GM23248 (cell line): ENCODE data around the gene STYX. TPM values are rescaled to one million over a fixed set of nuclear protein-coding genes. Genes with fewer than 3 reads are reported as not detected.

ENCODE experiments used
- DNase-seq: peaks from one replicate; pipeline ENCODE4 v3.0.0-alpha.2; 2015
- H2AFZ ChIP-seq: fragments of 200-600 bp; sonication (generic); 2 replicates; pipeline ENCODE4 v1.6.1; 2016; ENCODE audit warnings: antibody characterized with exemption
- H3F3A ChIP-seq: fragments of 200-600 bp; sonication (generic); 2 replicates; pipeline ENCODE4 v1.6.1; 2016; ENCODE audit warnings: mild to moderate bottlenecking, antibody characterized with exemption, mixed run types; ENCODE audit not compliant: insufficient read depth
- H3K27ac ChIP-seq: fragments of 200-600 bp; sonication (generic); 2 replicates; pipeline ENCODE4 v1.5.1; 2016; ENCODE audit warnings: mild to moderate bottlenecking
- H3K27me3 ChIP-seq: fragments of 200-600 bp; sonication (generic); replicated peaks from 2 replicates; pipeline ENCODE4 v1.6.1; 2016; ENCODE audit warnings: mild to moderate bottlenecking; ENCODE audit not compliant: insufficient read depth
- H3K36me3 ChIP-seq: fragments of 200-600 bp; sonication (generic); 2 replicates; pipeline ENCODE4 v1.6.1; 2016; ENCODE audit warnings: low read depth, mild to moderate bottlenecking
- H3K4me1 ChIP-seq: fragments of 200-600 bp; sonication (generic); 2 replicates; pipeline ENCODE4 v1.6.1; 2016; ENCODE audit warnings: mild to moderate bottlenecking; ENCODE audit not compliant: insufficient read depth
- H3K4me2 ChIP-seq: fragments of 200-600 bp; sonication (generic); one replicate; pipeline ENCODE4 v1.6.1; 2016; ENCODE audit warnings: mild to moderate bottlenecking; ENCODE audit not compliant: unreplicated experiment
- H3K4me3 ChIP-seq: fragments of 200-600 bp; sonication (generic); 2 replicates; pipeline ENCODE4 v1.5.1; 2016; ENCODE audit warnings: mild to moderate bottlenecking
- H3K79me2 ChIP-seq: fragments of 200-600 bp; sonication (generic); 2 replicates; pipeline ENCODE4 v1.6.1; 2016; ENCODE audit warnings: mild to moderate bottlenecking; ENCODE audit not compliant: insufficient read depth
- H3K9ac ChIP-seq: fragments of 200-600 bp; sonication (generic); 2 replicates; pipeline ENCODE4 v1.6.1; 2016; ENCODE audit warnings: mild to moderate bottlenecking
- H3K9me2 ChIP-seq: fragments of 200-600 bp; sonication (generic); 2 replicates; pipeline ENCODE4 v1.6.1; 2016; ENCODE audit warnings: mixed run types, mild to moderate bottlenecking, moderate library complexity; ENCODE audit not compliant: insufficient read depth
- H3K9me3 ChIP-seq: fragments of 200-600 bp; sonication (generic); one replicate; pipeline ENCODE4 v1.6.1; 2017; ENCODE audit warnings: low read depth
- H4K20me1 ChIP-seq: fragments of 200-600 bp; sonication (generic); 2 replicates; pipeline ENCODE4 v1.6.0; 2016; ENCODE audit not compliant: insufficient read depth
- EZH2 ChIP-seq: fragments of 200-600 bp; sonication (generic); IDR thresholded peaks from 2 replicates; pipeline ENCODE4 v1.6.1; 2018; ENCODE audit warnings: antibody characterized with exemption, mild to moderate bottlenecking; ENCODE audit not compliant: insufficient read depth, poor library complexity, severe bottlenecking
- EZH2phosphoT487 ChIP-seq: fragments of 200-600 bp; sonication (generic); IDR thresholded peaks from 2 replicates; pipeline ENCODE4 v1.6.1; 2018; ENCODE audit warnings: antibody characterized with exemption, moderate library complexity, mild to moderate bottlenecking, low read depth; ENCODE audit not compliant: insufficient read depth
- WGBS, 2 experiments: methylation state at CpG; one replicate each; pipeline ENCODE4 v1.1.6; 2015 to 2017; ENCODE audit warnings: low lambda C conversion rate in 2 of 2, low coverage in 1 of 2; ENCODE audit errors: missing lambda C conversion rate in 2 of 2; 5-methylcytosine and 5-hydroxymethylcytosine counted together
- in situ Hi-C: fragments of 300-500 bp; cut with MboI; formaldehyde crosslinking; loops from 2 replicates; pipeline ENCODE4 v1.15.0; 2020
- polyA plus RNA-seq: library from polyadenylated mRNA; unstranded; fragments of >200 nt; fragmentation: Nextera tagmentation; extraction: Ambion mirVana; gene quantifications from 2 replicates; pipeline ENCODE4 v1.2.1, GENCODE V29; 2016
- total RNA-seq: library from RNA; depleted of rRNA; stranded (reverse); fragments of >200 nt; shearing (Covaris generic); gene quantifications from 2 replicates; pipeline ENCODE4 v1.2.3, GENCODE V29; 2014

Gene STYX
- total and polyA plus RNA-seq, 2 experiments from 2014 or later = 20.1 to 23.0 TPM

DNA sequence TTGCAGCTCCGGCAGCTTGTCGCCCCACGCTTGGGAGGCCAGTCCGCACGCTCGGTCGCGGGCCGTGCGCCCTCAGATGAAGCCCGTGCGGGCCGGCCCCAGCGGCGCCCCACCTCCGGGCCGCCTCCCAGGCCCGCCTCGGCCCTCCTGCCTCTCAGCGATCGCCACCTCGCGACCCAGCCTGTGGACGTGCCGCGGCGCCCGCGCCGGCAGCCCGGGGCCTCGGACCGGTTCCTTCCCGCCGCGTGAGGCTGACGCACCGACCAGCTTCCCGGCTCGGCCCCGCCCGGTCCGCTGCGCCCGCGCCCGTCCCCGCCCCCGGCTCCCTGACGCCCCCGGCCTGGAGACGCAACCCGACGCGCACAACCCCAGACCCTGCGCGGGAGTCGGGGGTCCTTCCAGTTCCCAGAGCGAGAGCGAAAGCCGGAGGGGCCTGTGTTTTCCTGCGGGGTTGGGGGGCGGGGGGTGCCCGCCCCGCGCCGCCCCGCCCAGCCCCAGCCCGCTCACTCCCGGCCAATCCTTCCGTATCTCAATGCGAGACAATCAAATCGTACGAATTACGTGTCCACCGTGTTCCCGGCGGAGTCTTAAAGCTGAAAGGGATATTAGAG is 34.4 kb upstream of the STYX start, which contains the start of gene ERO1A:
Gene ERO1A (minus strand): TSS at position 78 of the 611 bp plus-strand sequence. CDS start 77 bp downstream, at position 1.
- peaks cover 18% of the 10 kb centered on the region; the same call in 1 of the 2 replicates for H3F3A ChIP-seq
- no peaks in the 10 kb centered on the region for H3K36me3 ChIP-seq
- peaks cover 47% of the 10 kb centered on the region for H3K79me2 ChIP-seq
- H3K4me1 ChIP-seq = peaks cover 25% of the 10 kb centered on the region
- H3K4me2 ChIP-seq = peak within 1 kb of the TSS; percentile 98
- no peaks in the 10 kb centered on the region for H3K9me3 ChIP-seq
- peak within 1 kb of the TSS; percentile 80 for H2AFZ ChIP-seq
- H3K27me3 ChIP-seq = no peaks in the 10 kb centered on the region
- H3K9ac ChIP-seq = peak within 1 kb of the TSS; percentile 97
- WGBS, 2 experiments = 1% methylated on average over 22 to 78 of the region's 78 CpGs
- peak within 1 kb of the TSS; percentile 97 for H3K27ac ChIP-seq
- no peaks in the 10 kb centered on the region for H3K9me2 ChIP-seq
- H4K20me1 ChIP-seq = no peaks in the 10 kb centered on the region; the same call in 1 of the 2 replicates
- TF ChIP-seq EZH2phosphoT487 (no peak), EZH2 (no peak)
- in situ Hi-C loops = no loop called here
- peak within 1 kb of the TSS; percentile 96 for H3K4me3 ChIP-seq
- peak; percentile 94 for DNase-seq

DNA sequence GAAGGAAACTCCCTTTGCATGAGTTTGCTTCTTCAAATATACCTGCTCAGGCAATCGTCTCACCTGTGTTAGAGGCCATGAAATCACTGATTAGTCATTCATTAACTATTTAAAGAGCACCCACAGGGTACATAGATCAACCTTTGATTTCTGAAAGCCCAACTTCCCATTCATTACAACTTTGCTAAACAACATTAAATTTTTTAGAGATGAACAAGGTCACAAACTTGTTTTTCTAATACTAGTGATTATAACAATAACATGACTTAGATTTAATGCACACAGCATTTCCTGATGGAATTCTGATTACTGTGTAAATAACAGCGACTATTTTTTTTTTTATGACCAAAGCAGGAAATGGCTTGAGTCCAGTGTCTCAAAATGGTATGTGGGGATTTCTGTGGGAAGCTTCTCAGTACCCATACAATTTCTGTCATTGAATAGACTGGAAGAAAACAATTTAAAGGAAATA is 29.2 kb upstream of the STYX start:
- Histone ChIP-seq H3K9me3 (no peaks in the 10 kb centered on the region), H3K4me3 (no peak overlapping the region), H3K9me2 (no peaks in the 10 kb centered on the region), H3K4me1 (peaks cover 10% of the 10 kb centered on the region), H3F3A (peaks cover 15% of the 10 kb centered on the region), H4K20me1 (no peaks in the 10 kb centered on the region), H3K27ac (no peak overlapping the region), H3K4me2 (no peak overlapping the region), H3K79me2 (no peaks in the 10 kb centered on the region), H3K27me3 (no peaks in the 10 kb centered on the region), H2AFZ (0 out of 2 replicates have a peak overlapping the region, but pooled peaks have one; percentile 13), H3K36me3 (no peaks in the 10 kb centered on the region), H3K9ac (no peak overlapping the region)
- TF ChIP-seq EZH2 (no peak), EZH2phosphoT487 (no peak)
- DNase-seq = no peak
- in situ Hi-C loops = no loop called here
- whole genome bisulfite sequencing, 2 experiments = 62 to 69% methylated on average over 2 of the region's 2 CpGs

DNA sequence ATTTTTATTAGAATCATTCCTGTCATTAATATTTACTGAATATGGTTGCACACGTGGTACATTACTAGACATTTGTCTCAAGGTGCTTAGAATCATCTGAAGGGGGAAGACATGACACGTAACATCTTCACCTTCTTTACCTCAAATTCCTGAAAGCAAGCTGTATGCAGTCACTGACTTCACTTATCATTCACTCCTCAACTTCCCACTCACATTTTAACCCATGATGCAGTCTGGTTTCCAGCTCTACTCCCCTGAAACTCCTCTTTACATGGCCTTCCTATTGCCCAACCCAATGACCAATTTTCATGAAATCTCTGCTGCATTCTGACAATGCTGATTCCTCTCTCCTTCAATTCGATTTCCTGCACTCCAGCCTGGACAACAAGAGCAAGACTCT is 28.7 kb upstream of the STYX start:
- no peak for DNase-seq
- Histone ChIP-seq H3K4me2 (no peak overlapping the region), H3K4me1 (peaks cover 10% of the 10 kb centered on the region), H3K36me3 (no peaks in the 10 kb centered on the region), H3K9me2 (no peaks in the 10 kb centered on the region), H3F3A (peaks cover 15% of the 10 kb centered on the region), H3K4me3 (no peak overlapping the region), H2AFZ (0 out of 2 replicates have a peak overlapping the region, but pooled peaks have one; percentile 13), H3K27me3 (no peaks in the 10 kb centered on the region), H4K20me1 (no peaks in the 10 kb centered on the region), H3K79me2 (no peaks in the 10 kb centered on the region), H3K27ac (no peak overlapping the region), H3K9me3 (no peaks in the 10 kb centered on the region), H3K9ac (no peak overlapping the region)
- WGBS, 2 experiments = 83 to 86% methylated on average over 3 of the region's 3 CpGs
- TF ChIP-seq EZH2phosphoT487 (no peak), EZH2 (no peak)
- in situ Hi-C loops = no loop called here

DNA sequence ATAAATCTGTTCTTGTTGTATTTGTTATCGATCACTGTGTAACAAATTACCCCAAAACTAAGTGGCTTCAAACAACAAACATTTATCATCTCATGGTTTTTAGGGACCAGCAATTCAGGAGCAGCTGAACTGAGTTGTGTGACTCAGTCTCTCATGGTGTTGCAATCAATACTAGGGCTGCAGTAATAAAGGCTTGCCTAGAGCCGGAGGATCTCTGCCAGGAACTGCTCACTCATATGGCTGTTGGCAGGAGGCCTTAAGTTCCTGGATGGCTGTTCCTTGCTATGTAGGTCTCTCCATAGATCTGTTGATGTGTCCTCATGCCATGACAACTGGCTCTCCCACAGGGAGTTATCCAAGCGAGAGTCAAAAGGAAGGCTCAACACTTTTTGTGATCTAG is 26.7 kb upstream of the STYX start:
- no peak overlapping the region for H3K4me3 ChIP-seq
- in situ Hi-C loops = no loop called here
- 9 to 17% methylated on average over 3 of the region's 3 CpGs for WGBS, 2 experiments

More for the DNA sequence above, 26.7 kb upstream of the STYX start:
- no peaks in the 10 kb centered on the region for H3K9me3 ChIP-seq
- no peaks in the 10 kb centered on the region; the same call in 1 of the 2 replicates for H4K20me1 ChIP-seq
- peak; percentile 99 for DNase-seq
- no peaks in the 10 kb centered on the region for H3K27me3 ChIP-seq
- peaks cover 17% of the 10 kb centered on the region for H3K4me1 ChIP-seq
- no peaks in the 10 kb centered on the region for H3K9me2 ChIP-seq
- peak overlapping the region; percentile 27 for H3K4me2 ChIP-seq
- peak overlapping the region; percentile 28 for H3K9ac ChIP-seq
- TF ChIP-seq EZH2 (no peak), EZH2phosphoT487 (no peak)
- no peaks in the 10 kb centered on the region for H3K36me3 ChIP-seq
- H2AFZ ChIP-seq = 0 out of 2 replicates have a peak overlapping the region, but pooled peaks have one; percentile 21
- peaks cover 12% of the 10 kb centered on the region for H3K79me2 ChIP-seq
- H3K27ac ChIP-seq = peak overlapping the region; percentile 81
- peaks cover 15% of the 10 kb centered on the region for H3F3A ChIP-seq
